KG1 (cell line): ENCODE measurements around the gene S100G.

Source experiments
- DNase-seq: peaks from one replicate; lab custom pipeline; 2025; lab: John Stamatoyannopoulos, UW

S100G gene

GRCh38 chrX:16651391-16652024 is 1.6 kb downstream of the S100G start:
- DNase-seq, result no peak

GRCh38 chrX:16653424-16653823 is 3.5 kb downstream of the S100G start:
- no peak for DNase-seq

- DNase-seq, result no peak
Measured at GRCh38 chrX:16654093-16654492, 4.1 kb downstream of the S100G start.

- DNase-seq, result no peak
Measured at GRCh38 chrX:16658284-16658683, 8.3 kb downstream of the S100G start.

GRCh38 chrX:16659321-16659720 is 9.4 kb downstream of the S100G start:
- no peak for DNase-seq

GRCh38 chrX:16661495-16661894 is 11.5 kb downstream of the S100G start:
- DNase-seq, result no peak

- DNase-seq, result no peak
Measured at GRCh38 chrX:16662402-16662801, 12.4 kb downstream of the S100G start.

- DNase-seq, result no peak
Measured at GRCh38 chrX:16664074-16664473, 14.1 kb downstream of the S100G start.

- no peak for DNase-seq
Measured at GRCh38 chrX:16664626-16665025, 14.7 kb downstream of the S100G start.

GRCh38 chrX:16665089-16665488 is 15.1 kb downstream of the S100G start:
- no peak for DNase-seq

GRCh38 chrX:16666541-16666940 is 16.6 kb downstream of the S100G start:
- no peak for DNase-seq

- DNase-seq, result no peak
Measured at GRCh38 chrX:16671005-16671404, 21.0 kb downstream of the S100G start.

- DNase-seq, result no peak
Measured at GRCh38 chrX:16678689-16679088, 28.7 kb downstream of the S100G start.

GRCh38 chrX:16683007-16683664 is 33.2 kb downstream of the S100G start:
- no peak for DNase-seq

- no peak for DNase-seq
Measured at GRCh38 chrX:16687514-16687913, 37.6 kb downstream of the S100G start.

- no peak for DNase-seq
Measured at GRCh38 chrX:16695079-16695676, 45.2 kb downstream of the S100G start.

GRCh38 chrX:16696956-16697355 is 47.0 kb downstream of the S100G start:
- no peak for DNase-seq

- DNase-seq, result no peak
Measured at GRCh38 chrX:16699389-16699788, 49.4 kb downstream of the S100G start.

- no peak for DNase-seq
Measured at GRCh38 chrX:16700734-16701133, 50.8 kb downstream of the S100G start.

- no peak for DNase-seq
Measured at GRCh38 chrX:16702700-16703599, 53.0 kb downstream of the S100G start.
